Measurements from ENCODE around the gene MYO18B.
"Not testable (repeated sequence)": the region's sequence is repeated elsewhere in the genome, so short reads cannot be mapped to it uniquely, and the experiment has no call there.

The MYO18B gene

GRCh38 chr22:25955323-25955722, 213.3 kb downstream of the MYO18B start:
- DNase-seq, result no peak

DNA sequence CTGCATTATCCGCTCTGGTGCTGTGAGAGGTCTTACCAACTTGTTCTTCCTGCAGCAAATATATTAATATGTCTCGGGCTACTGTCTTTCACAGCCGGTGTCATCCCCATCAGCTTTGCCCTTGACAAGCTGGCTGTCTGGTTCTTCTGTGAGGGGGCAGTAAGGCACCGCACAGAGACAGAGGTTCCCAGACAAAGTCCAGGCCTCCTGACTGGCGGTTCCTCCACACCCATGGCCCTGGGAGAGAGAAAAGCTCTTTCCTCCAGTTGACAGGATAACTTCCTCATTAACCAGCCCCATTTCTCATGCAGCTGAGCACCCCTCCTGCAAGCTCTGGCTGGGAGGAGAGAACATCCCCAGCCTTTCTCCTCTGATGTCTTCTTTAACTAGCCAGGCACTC, 214.8 kb downstream of the MYO18B start:
- DNase-seq, result no peak

- DNase-seq, result no peak
Measured at GRCh38 chr22:25959818-25960774, 218.1 kb downstream of the MYO18B start.

DNA sequence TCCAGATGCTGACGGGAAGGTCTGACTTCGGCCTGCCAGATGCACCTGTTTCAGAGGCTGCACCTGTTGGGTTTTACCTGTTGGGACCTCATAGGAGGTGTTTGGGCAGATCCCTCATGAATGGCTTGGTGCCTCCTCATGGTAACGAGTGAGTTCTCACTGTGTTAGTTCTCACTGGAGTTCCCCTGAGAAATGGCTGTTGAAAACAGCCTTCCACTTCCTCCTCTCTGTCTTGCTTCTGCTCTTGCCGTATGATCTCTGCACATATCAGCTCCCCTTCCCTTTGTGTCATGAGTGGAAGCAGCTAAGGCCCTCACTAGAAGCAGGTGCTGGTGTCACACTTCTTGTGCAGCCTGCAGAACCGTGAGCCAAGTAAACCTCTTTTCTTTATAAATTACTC, 219.7 kb downstream of the MYO18B start:
- DNase-seq, result no peak

GRCh38 chr22:25962711-25963110, 220.7 kb downstream of the MYO18B start:
- DNase-seq, result no peak

GRCh38 chr22:25964961-25965730, 223.2 kb downstream of the MYO18B start:
- no peak for DNase-seq

DNA sequence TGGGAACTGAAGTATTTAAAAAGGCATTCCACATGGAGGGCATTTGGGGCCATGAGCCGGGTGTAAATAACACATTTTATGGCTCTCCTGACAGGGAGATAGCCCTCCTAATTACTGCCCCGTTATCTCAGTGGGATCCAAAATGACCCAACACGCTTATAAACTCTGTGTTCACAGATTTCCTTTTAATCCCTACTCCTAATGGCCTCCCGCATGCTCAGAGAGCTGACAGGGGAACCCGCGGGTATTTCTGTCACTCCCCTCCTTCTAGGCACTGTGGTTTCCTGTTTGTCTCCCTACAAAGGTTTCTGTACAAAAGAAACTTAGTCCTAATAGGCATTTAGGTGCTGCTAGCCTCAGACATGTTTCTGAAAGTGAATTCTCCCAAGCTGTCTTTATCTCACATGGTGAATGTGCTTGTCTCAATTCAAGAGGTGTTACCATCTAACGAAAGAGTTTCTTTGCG, 224.5 kb downstream of the MYO18B start:
- no peak for DNase-seq

- DNase-seq, result no peak
Measured at GRCh38 chr22:25969286-25969685, 227.3 kb downstream of the MYO18B start.

GRCh38 chr22:25969901-25970300, 227.9 kb downstream of the MYO18B start:
- DNase-seq, result no peak

DNA sequence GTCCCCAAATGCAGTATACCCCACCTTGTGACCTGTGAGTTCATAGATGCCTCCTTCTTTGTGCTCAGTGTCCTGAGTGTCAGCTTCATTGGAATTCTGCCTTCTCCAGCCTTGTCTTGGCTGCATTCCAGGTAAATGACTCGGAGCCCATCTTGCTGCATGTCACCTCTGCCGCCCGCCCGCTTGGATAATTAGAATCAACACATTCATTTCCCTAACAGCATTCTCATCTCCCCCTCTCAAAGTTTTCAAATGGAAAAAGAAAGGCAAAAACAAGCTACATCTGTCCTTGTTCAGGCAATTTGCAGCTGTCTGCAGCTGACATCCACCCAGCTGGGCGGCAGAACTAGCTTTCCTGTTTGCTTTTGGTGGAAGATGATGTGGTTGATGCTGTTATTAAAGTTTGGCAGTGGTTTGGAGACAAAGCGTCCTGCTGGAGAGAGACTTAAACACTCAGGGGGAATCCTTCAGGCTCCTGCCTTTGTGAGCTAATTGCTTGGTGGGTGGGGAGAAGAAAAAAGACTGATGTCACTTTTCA, 228.5 kb downstream of the MYO18B start:
- DNase-seq, result no peak

DNA sequence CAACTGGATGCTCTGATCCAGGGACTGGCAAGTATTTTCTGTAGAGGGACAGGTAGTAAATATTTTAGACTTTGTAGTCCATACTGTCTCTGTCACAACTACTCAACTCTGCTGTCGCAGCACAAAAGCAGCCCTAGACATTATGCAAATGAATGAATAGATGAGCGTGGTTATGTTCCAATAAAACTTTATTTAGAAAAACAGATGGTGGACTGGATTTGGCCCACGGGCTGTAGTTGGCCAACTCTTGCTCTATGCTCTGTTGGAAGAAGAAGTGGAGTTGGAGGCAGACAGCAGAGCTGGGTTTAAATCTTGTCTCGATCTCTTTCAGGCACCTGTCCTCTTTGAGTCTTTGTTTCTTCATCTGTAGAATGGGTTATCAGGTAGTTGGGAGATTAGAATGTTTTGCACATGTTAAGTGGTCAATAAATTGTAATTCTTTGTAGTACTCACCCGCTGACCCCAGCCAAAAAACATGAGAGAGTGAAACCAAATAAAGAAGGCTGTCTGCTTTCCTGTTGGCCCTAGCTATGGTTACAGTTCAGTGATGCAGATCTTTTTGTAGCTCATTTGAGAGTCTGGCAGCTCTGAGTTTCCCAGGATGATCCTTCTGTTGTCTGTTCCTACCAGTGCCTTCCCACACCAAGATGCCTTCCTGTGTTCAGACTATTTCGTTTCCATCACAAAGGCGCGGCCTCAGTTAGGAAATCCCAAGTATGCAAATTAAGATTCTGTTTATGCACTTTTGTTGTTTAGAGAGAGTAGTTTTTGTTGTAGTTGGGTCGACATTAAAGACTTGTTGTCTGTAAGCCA, 229.2 kb downstream of the MYO18B start:
- no peak for DNase-seq

- DNase-seq, result no peak
Measured at GRCh38 chr22:25972397-25972796, 230.4 kb downstream of the MYO18B start.

DNA sequence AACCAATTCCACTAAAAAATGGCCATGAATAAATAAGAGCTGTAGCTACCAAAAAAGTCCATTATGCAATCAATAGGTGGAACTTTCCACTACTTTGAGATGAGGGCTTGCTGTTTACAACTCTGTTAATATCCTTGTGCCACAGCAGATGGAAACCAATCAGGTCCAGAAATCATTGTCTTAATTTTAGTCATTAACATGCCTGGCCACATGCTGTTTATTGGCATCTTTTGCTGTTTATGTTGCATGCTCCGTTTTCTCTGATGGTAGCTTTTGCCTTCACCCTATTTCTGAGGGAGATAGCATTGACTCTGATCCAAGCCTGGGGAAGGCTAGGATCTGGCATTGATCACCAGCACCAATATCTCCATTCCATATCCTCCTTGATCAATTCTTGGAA, 234.4 kb downstream of the MYO18B start:
- no peak for DNase-seq

GRCh38 chr22:25979968-25980367, 238.0 kb downstream of the MYO18B start:
- no peak for DNase-seq

DNA sequence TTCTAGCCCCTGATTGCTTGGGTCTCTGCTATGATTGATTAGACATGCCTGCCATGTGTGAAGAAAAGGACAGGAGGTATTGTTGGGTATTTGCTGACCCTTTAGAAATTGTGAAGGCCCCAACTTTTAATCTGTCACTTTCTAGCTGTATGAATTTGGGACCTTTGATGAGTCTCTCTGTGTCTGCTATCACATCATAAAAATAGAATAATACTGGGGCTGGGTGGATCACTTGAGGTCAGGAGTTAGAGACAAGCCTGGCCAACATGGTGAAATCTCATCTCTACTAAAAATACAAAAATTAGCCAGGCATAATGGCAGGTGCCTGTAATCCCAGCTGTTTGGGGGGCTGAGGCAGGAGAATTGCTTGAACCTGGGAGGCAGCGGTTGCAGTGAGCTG, 242.9 kb downstream of the MYO18B start:
- DNase-seq, result not testable (repeated sequence)

GRCh38 chr22:25987948-25988347, 246.0 kb downstream of the MYO18B start:
- no peak for DNase-seq

DNA sequence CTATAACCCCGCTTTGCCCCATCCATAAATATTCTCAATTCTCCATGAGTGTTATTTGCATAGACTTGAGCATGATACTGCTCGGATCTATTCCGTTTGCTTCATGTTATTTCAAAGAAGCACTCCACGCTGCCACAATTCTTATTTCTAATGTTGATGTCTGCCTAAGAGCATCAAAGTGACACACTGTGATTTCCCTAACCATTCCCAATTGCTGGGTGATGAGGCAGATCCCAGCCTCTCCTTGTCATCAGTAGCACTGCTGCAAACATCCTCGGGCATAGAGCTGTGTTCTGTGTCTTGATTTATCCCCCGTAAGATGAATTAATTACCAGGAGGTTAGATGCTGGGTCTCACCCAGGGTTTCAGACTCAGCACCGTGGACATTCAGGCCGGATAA, 249.0 kb downstream of the MYO18B start:
- no peak for DNase-seq

DNA sequence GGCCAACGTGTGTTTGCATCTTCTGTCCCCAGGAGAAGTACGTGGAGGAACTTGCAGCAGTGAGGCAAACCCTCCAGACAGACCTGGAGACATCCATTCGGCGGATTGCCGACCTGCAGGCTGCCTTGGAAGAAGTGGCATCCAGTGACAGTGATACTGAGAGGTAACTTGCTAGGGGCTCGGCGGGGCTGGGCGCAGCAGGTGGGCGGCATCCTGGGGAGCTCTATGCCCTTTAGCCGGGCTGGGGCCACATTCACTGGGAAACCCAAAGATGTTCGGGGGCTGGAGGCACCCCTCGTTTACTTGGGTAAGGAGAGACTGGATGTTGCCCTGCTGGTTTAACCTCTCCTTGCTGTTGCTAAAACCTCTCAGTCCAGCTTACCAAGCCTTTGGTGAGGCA, 250.3 kb downstream of the MYO18B start:
- no peak for DNase-seq

DNA sequence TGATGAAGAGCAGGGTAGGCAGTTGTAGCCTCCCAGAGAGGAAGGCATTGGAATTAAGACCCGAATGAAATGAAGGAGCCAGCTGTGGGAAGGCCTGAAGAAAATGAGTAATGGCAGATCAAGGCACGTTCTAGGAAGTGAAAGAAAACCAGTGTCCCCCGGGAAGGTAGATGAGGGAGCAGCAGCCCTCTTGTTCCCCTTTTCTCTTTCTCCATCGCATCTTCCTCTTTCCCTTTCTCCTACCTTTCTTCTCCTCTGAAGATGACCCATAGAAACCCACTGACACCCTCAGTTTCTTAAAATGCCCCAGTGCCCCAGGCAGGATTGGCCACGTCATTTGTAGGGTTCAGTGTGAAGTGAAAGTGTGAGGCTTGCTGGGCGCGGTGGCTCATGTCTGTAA, 254.7 kb downstream of the MYO18B start:
- no peak for DNase-seq

GRCh38 chr22:25997886-25998775, 256.1 kb downstream of the MYO18B start:
- no peak for DNase-seq

GRCh38 chr22:26002456-26002855, 260.5 kb downstream of the MYO18B start:
- no peak for DNase-seq

- DNase-seq, result no peak
Measured at GRCh38 chr22:26004477-26004876, 262.5 kb downstream of the MYO18B start.

All from CD4-positive, alpha-beta T cell treated with Interleukin-10 for 1 hour (primary cell).